A673 (cell line): ENCODE measurements around the gene HTN1. TPM values are rescaled to one million over a fixed set of nuclear protein-coding genes. Genes with fewer than 3 reads are reported as not detected.
"Not testable (repeated sequence)": the region's sequence is repeated elsewhere in the genome, so short reads cannot be mapped to it uniquely, and the experiment has no call there.

Source experiments
- BruUV-seq: library from RNA; stranded (reverse); fragments of 400-500 nt; replicated peaks from 2 replicates; lab custom pipeline; 2021; lab: Mats Ljungman, UMichigan
- CTCF ChIA-PET: fragments of 300-600 bp; sonication (Branson Sonifier 250); formaldehyde crosslinking; loops from one replicate; lab custom pipeline; 2022; ENCODE audit warnings: antibody characterized with exemption; lab: Charles Lee
- POLR2A ChIA-PET: fragments of 300-600 bp; sonication (Branson Sonifier 250); formaldehyde crosslinking; loops from one replicate; lab custom pipeline; 2022; ENCODE audit warnings: antibody characterized with exemption; ENCODE audit not compliant: low non-redundant PET; lab: Charles Lee
- DNase-seq: peaks from one replicate; pipeline ENCODE4 v3.0.0-alpha.2; 2015; ENCODE audit warnings: low spot score
- H3K27ac ChIP-seq: fragments of 200-600 bp; sonication (generic); 2 replicates; pipeline ENCODE4 v1.5.1; 2016; ENCODE audit warnings: mixed run types, low read depth, mild to moderate bottlenecking, mixed read lengths, antibody characterized with exemption, low read length; ENCODE audit not compliant: poor library complexity, severe bottlenecking
- H3K27me3 ChIP-seq: fragments of 200-600 bp; sonication (generic); replicated peaks from 2 replicates; pipeline ENCODE4 v1.6.1; 2017; ENCODE audit warnings: mixed run types, low read depth, mild to moderate bottlenecking, mixed read lengths, antibody characterized with exemption, low read length; ENCODE audit not compliant: insufficient read depth, poor library complexity
- H3K36me3 ChIP-seq: fragments of 200-600 bp; sonication (generic); 2 replicates; pipeline ENCODE4 v1.6.1; 2016; ENCODE audit warnings: mixed run types, mild to moderate bottlenecking, mixed read lengths, antibody characterized with exemption, low read length; ENCODE audit not compliant: insufficient read depth, poor library complexity, severe bottlenecking
- H3K4me1 ChIP-seq: fragments of 200-600 bp; sonication (generic); 2 replicates; pipeline ENCODE4 v1.6.1; 2017; ENCODE audit warnings: mixed run types, mild to moderate bottlenecking, mixed read lengths, antibody characterized with exemption, low read length; ENCODE audit not compliant: insufficient read depth, poor library complexity, severe bottlenecking
- H3K4me3 ChIP-seq: fragments of 200-600 bp; sonication (generic); 2 replicates; pipeline ENCODE4 v1.5.1; 2016; ENCODE audit warnings: low read depth, mixed run types, mild to moderate bottlenecking, mixed read lengths, low read length; ENCODE audit not compliant: poor library complexity, severe bottlenecking
- H3K9me3 ChIP-seq: fragments of 200-600 bp; sonication (generic); 2 replicates; pipeline ENCODE4 v1.6.1; 2016; ENCODE audit warnings: mixed run types, low read depth, mild to moderate bottlenecking, mixed read lengths, antibody characterized with exemption, low read length; ENCODE audit not compliant: poor library complexity, severe bottlenecking
- CTCF ChIP-seq: fragments of 300-800, 200-600 bp; sonication (generic); conservative IDR thresholded peaks from 2 replicates; pipeline ENCODE4 v1.5.1; 2017; ENCODE audit warnings: low read depth, mild to moderate bottlenecking, antibody characterized with exemption, low read length, moderate library complexity, mixed read lengths
- EZH2 ChIP-seq: fragments of 200-600 bp; sonication (generic); IDR thresholded peaks from 2 replicates; pipeline ENCODE4 v1.6.1; 2017; ENCODE audit warnings: borderline replicate concordance, low read depth, mild to moderate bottlenecking, mixed read lengths, antibody characterized with exemption, low read length; ENCODE audit not compliant: poor library complexity, severe bottlenecking
- intact Hi-C: fragments of 100-400 bp; cut with micrococcal nuclease; formaldehyde crosslinking; loops from one replicate; pipeline ENCODE4 v1.10.0; 2022; ENCODE audit not compliant: unreplicated experiment
- total RNA-seq: library from RNA; stranded (reverse); gene quantifications from 2 replicates; pipeline ENCODE4 v1.2.3, GENCODE V29; 2021

HTN1 gene
- total RNA-seq, 1 experiment from 2014 or later = not detected

GRCh38 chr4:70041652-70042286, 8.5 kb upstream of the HTN1 start:
- CTCF ChIA-PET = no interaction called here
- TF ChIP-seq CTCF (no peak), EZH2 (no peak)

DNA sequence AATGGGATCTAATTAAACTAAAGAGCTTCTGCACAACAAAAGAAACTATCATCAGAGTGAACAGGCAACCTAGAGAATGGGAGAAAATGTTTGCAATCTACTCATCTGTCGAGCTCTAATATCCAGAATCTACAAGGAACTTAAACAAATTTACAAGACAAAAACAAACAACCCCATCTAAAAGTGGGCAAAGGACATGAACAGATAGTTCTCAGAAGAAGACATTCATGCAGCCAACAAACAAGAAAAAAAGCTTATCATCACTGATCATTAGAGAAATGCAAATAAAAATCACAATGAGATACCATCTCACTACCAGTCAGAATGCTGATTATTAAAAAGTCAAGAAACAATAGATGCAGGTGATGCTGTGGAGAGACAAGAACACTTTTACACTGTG, 6.3 kb downstream of the HTN1 start:
- intact Hi-C loops, H3K9me3 ChIP-seq, H3K36me3 ChIP-seq, H3K27me3 ChIP-seq, DNase-seq, H3K4me1 ChIP-seq, H3K27ac ChIP-seq, H3K4me3 ChIP-seq, POLR2A ChIA-PET, BruUV-seq, CTCF ChIA-PET: not testable (repeated sequence)

More at GRCh38 chr4:70041652-70042286, 8.5 kb upstream of the HTN1 start:
- Histone ChIP-seq H3K27ac (no peak overlapping the region), H3K4me1 (no peaks in the 10 kb centered on the region), H3K27me3 (no peaks in the 10 kb centered on the region), H3K9me3 (no peaks in the 10 kb centered on the region), H3K36me3 (no peaks in the 10 kb centered on the region), H3K4me3 (no peak overlapping the region)
- POLR2A ChIA-PET = no interaction called here
- BruUV-seq = no TSS peak
- DNase-seq = no peak
- intact Hi-C loops = no loop called here

- intact Hi-C loops = no loop called here
- BruUV-seq = no TSS peak
- no peak for DNase-seq
- no peaks in the 10 kb centered on the region for H3K36me3 ChIP-seq
- H3K9me3 ChIP-seq = no peaks in the 10 kb centered on the region
- H3K4me3 ChIP-seq = no peak overlapping the region
- TF ChIP-seq CTCF (no peak), EZH2 (no peak)
- H3K4me1 ChIP-seq = no peaks in the 10 kb centered on the region
- H3K27me3 ChIP-seq = no peaks in the 10 kb centered on the region
- H3K27ac ChIP-seq = no peak overlapping the region
- CTCF ChIA-PET = no interaction called here
- POLR2A ChIA-PET = no interaction called here
Measured at GRCh38 chr4:70057651-70058050, 7.4 kb downstream of the HTN1 start.

DNA sequence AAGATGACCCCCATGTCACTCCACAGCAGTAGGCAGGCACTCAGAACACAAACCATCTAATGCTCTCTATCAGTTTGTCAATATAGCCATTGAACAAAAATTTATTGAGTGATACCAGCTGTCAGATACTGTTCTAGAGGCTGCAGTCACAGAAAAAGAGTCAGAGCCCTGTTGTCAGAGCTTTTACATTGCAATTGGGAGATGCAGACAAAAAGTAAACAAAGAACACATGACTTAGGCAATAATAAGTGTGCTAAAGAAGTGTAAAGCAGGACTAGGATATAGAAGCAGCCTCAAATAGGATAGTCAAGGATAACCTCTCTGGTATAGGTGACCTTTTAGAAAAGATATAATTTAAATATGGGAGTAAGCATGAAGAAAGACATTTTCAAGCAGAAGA, 8.9 kb downstream of the HTN1 start:
- intact Hi-C loops = no loop called here
- H3K9me3 ChIP-seq = no peaks in the 10 kb centered on the region
- no TSS peak for BruUV-seq
- no peaks in the 10 kb centered on the region for H3K27me3 ChIP-seq
- no peaks in the 10 kb centered on the region for H3K4me1 ChIP-seq
- POLR2A ChIA-PET = no interaction called here
- DNase-seq = no peak
- CTCF ChIA-PET = no interaction called here
- TF ChIP-seq CTCF (no peak), EZH2 (no peak)
- no peak overlapping the region for H3K4me3 ChIP-seq
- no peak overlapping the region for H3K27ac ChIP-seq
- no peaks in the 10 kb centered on the region for H3K36me3 ChIP-seq
